ENCODE data around the gene DDX54. TPM values are rescaled to one million over a fixed set of nuclear protein-coding genes. Genes with fewer than 3 reads are reported as not detected.
"Not testable (repeated sequence)": the region's sequence is repeated elsewhere in the genome, so short reads cannot be mapped to it uniquely, and the experiment has no call there.

DDX54 gene
- total RNA-seq, 4 donors from 2014 or later, result 36.0 to 66.5 (median 59.0) TPM

DNA sequence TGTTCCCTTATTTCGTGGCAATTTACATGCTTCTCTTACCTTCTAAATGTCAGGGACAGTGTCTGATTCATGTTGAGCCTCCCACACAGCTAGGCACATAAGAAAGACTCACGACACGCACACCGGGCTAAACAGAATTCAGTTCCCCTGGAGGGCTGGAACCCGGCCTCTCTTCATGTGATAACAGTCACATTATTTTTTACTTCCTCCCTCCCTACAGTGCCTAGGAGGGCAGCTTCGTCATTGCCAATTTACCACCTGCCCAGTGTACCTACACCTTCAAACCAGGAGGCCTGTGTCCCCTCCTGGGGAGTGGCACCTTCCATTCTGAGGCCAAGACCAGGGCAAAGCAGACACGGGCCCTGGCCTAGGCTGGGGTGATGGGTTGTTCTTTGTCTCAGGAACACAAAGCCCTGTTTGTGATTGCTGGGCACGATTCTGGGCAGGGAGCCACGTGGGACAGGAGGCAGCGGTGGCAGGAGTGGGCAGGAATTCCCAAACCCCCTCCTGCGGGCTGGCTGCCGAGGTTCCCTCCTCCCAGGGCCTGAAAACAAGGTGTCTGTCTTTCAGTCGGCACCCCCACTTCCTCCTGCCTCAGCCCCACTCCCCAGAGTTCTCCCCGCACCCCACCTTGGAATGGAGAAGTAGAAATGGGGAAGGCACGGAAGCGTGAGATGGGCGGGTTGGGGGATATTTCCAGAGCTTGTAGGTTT is 42.9 kb downstream of the DDX54 start:
- Histone ChIP-seq H3K4me3 (no peak overlapping the region), H3K36me3 (no peaks in the 10 kb centered on the region), H3K27me3 (no peaks in the 10 kb centered on the region), H3K9me3 (no peaks in the 10 kb centered on the region), H3K4me1 (no peaks in the 10 kb centered on the region), H3K27ac (no peak overlapping the region)
- intact Hi-C loops (cut with DNase I; ENCODE audit: low total_unique reads), result no loop called here
- TF ChIP-seq POLR2A (IDR thresholded peaks at IDR 0.05), result no peak
- DNase-seq, result no peak

DNA sequence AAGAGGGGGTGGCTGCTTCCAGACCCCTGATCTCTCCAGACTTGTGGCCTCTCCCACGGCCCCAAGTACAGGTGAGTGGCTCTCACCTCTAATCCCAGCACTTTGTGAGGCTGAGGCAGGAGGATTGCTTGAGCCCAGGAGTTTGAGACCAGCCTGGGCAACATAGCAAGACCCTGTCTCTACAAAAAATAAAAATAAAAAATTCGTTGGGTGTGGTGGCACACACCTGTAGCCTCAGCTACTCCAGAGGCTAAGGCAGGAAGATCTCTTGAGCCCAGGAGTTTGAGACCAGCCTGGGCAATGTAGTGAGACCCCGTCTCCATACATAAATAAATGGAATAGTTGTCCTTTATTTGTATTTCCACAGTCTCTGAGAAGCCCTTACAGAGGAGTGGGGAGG is 43.6 kb downstream of the DDX54 start:
- H3K27me3 ChIP-seq; H3K4me1 ChIP-seq; H3K27ac ChIP-seq; H3K4me3 ChIP-seq; H3K36me3 ChIP-seq; intact Hi-C loops (cut with DNase I; ENCODE audit: low total_unique reads); H3K9me3 ChIP-seq; DNase-seq: not testable (repeated sequence)

DNA sequence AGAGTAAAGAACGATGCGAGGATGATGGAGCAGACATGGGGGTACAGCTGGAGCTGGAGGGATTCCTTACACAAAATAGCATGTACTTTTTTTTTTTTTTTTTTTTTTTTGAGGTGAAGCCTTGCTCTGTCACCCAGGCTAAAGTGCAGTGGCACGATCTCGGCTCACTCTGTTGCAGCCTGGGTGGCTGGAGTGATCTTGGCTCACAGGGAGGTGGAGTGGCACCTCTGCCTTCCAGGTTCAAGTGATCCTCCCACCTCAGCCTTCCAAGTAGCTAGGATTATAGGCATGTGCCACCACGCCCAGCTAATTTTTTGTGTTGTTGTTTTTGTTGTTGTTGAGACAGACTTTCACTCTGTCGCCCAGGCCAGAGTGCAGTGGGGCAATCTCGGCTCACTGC is 44.6 kb downstream of the DDX54 start:
- TF ChIP-seq, protein P1, sequence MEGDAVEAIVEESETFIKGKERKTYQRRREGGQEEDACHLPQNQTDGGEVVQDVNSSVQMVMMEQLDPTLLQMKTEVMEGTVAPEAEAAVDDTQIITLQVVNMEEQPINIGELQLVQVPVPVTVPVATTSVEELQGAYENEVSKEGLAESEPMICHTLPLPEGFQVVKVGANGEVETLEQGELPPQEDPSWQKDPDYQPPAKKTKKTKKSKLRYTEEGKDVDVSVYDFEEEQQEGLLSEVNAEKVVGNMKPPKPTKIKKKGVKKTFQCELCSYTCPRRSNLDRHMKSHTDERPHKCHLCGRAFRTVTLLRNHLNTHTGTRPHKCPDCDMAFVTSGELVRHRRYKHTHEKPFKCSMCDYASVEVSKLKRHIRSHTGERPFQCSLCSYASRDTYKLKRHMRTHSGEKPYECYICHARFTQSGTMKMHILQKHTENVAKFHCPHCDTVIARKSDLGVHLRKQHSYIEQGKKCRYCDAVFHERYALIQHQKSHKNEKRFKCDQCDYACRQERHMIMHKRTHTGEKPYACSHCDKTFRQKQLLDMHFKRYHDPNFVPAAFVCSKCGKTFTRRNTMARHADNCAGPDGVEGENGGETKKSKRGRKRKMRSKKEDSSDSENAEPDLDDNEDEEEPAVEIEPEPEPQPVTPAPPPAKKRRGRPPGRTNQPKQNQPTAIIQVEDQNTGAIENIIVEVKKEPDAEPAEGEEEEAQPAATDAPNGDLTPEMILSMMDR (IDR thresholded peaks at IDR 0.05), result no peak
- no peak for TF ChIP-seq POLR2A (IDR thresholded peaks at IDR 0.05)
- no peaks in the 10 kb centered on the region for H3K9me3 ChIP-seq
- no peak overlapping the region for H3K27ac ChIP-seq
- intact Hi-C loops (cut with DNase I; ENCODE audit: low total_unique reads), result no loop called here
- no peaks in the 10 kb centered on the region for H3K27me3 ChIP-seq
- H3K4me1 ChIP-seq, result no peaks in the 10 kb centered on the region
- no peaks in the 10 kb centered on the region for H3K36me3 ChIP-seq
- no peak for DNase-seq
- no peak overlapping the region for H3K4me3 ChIP-seq

DNA sequence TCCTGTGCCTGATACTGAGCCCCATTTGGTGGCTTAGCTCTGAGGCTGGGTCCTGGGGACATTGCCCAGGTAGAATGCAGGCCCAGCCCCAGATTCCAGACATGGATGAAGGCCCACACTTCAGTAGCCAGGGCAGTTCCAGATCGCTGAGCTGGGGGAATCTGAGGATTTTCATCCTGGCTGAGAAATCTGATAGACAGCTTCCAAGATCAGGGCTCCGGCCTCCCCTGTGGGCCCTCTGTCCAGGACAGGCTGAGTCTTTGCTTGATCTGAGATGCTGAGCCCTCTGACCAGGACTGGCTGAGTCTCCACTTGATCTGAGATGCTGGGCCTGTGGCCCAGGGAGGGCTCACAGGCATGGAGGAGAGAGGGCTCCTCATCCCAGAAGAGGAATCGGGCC is 46.5 kb downstream of the DDX54 start:
- Histone ChIP-seq H3K4me1 (no peaks in the 10 kb centered on the region), H3K27ac (no peak overlapping the region), H3K9me3 (no peaks in the 10 kb centered on the region), H3K36me3 (no peaks in the 10 kb centered on the region), H3K4me3 (no peak overlapping the region), H3K27me3 (no peaks in the 10 kb centered on the region)
- intact Hi-C loops (cut with DNase I; ENCODE audit: low total_unique reads), result no loop called here
- TF ChIP-seq POLR2A (IDR thresholded peaks at IDR 0.05), result no peak
- TF ChIP-seq, protein P1 (IDR thresholded peaks at IDR 0.05), result no peak
- no peak for DNase-seq

DNA sequence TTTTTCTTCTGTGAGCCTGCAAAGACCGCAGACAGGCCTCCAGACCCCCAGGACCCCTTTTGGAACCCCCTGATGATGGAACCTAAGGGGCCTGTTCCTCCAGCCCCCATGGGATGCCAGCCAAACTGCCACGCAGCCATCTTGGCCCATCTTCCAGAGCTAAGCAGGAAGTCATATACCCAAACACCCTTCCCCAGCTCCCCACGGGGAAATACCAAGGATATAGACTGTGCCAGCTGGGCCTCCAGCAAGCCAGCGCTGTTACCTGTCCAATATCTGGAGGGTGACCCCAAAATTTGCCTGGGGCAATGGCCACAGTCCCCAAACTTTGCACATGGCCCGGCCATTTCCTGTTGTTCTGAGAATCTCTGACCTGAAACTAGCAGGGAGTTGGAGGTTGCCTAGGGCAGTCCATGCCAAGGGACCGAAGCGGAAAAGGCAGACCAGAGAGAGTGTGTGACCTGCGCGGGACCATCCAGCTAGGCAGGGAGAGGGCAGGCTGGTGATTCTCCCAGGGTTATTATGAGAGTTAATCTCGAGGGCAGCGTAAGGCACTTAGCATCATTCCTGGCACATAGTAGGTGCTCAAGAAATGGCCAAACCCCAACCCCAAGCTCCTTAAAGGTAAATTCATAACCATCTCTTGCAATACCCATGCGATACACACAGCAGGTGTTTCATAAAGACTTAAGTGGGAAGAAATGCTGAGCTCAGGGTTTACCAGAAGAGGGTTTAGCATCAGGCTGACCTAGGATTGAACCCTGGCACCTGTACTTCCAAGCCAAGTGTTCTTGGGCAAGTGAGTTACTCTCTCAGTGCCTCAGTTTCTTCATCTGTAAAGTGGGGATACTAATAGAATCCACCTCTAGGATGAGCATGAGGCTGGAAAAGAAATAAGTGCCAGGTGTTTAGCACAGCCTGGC is 47.2 kb downstream of the DDX54 start:
- TF ChIP-seq POLR2A (IDR thresholded peaks at IDR 0.05), result no peak
- TF ChIP-seq, protein P1 (IDR thresholded peaks at IDR 0.05), result no peak
- intact Hi-C loops (cut with DNase I; ENCODE audit: low total_unique reads), result no loop called here
- Histone ChIP-seq H3K4me3 (no peak overlapping the region), H3K4me1 (no peaks in the 10 kb centered on the region), H3K9me3 (no peaks in the 10 kb centered on the region), H3K36me3 (no peaks in the 10 kb centered on the region), H3K27me3 (no peaks in the 10 kb centered on the region), H3K27ac (no peak overlapping the region)
- no peak for DNase-seq

DNA sequence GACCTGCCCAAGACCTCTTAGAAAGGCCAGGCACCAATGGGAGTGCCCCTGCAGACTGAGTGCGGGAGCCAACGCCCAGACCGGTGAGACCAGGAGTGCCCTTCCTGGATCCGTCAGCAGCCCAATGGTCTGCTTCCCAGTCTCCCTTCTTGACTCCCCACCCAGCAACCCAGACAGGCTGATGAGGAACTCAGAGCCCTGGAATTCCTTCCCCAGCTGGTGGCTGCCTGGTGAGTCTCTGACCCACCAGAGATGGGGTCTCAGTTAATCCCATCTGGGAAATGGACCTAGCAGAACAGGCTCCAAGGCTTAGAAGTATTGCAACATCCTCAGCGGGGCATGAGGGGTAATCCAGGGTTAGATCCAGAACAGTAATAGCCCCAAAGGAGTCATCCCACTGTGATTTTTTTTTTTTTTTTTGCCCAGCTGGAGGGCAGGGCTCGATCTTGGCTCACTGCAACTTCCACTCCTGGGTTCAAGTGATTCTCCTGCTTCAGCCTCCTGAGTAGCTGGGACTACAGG is 48.2 kb downstream of the DDX54 start:
- Histone ChIP-seq H3K4me1 (no peaks in the 10 kb centered on the region), H3K9me3 (no peaks in the 10 kb centered on the region), H3K36me3 (no peaks in the 10 kb centered on the region), H3K4me3 (no peak overlapping the region), H3K27me3 (no peaks in the 10 kb centered on the region), H3K27ac (no peak overlapping the region)
- DNase-seq, result no peak
- intact Hi-C loops (cut with DNase I; ENCODE audit: low total_unique reads), result no loop called here
- TF ChIP-seq, protein P1 (IDR thresholded peaks at IDR 0.05), result no peak
